ENCODE measurements around the gene SLC39A11. TPM values are rescaled to one million over a fixed set of nuclear protein-coding genes. Genes with fewer than 3 reads are reported as not detected.
A peak's percentile ranks its signal among the peaks of the same experiment; 100 is the strongest.

Gene SLC39A11
- total and polyA plus RNA-seq, 2 of the 13 experiments (the other 11 are each of a cell fraction or from before 2014, with no cell fraction given) = 17.2 to 31.5 TPM

GRCh38 chr17:73092523-73093135 is at the start of gene SLC39A11 (continued):
- TF ChIP-seq, protein P1, sequence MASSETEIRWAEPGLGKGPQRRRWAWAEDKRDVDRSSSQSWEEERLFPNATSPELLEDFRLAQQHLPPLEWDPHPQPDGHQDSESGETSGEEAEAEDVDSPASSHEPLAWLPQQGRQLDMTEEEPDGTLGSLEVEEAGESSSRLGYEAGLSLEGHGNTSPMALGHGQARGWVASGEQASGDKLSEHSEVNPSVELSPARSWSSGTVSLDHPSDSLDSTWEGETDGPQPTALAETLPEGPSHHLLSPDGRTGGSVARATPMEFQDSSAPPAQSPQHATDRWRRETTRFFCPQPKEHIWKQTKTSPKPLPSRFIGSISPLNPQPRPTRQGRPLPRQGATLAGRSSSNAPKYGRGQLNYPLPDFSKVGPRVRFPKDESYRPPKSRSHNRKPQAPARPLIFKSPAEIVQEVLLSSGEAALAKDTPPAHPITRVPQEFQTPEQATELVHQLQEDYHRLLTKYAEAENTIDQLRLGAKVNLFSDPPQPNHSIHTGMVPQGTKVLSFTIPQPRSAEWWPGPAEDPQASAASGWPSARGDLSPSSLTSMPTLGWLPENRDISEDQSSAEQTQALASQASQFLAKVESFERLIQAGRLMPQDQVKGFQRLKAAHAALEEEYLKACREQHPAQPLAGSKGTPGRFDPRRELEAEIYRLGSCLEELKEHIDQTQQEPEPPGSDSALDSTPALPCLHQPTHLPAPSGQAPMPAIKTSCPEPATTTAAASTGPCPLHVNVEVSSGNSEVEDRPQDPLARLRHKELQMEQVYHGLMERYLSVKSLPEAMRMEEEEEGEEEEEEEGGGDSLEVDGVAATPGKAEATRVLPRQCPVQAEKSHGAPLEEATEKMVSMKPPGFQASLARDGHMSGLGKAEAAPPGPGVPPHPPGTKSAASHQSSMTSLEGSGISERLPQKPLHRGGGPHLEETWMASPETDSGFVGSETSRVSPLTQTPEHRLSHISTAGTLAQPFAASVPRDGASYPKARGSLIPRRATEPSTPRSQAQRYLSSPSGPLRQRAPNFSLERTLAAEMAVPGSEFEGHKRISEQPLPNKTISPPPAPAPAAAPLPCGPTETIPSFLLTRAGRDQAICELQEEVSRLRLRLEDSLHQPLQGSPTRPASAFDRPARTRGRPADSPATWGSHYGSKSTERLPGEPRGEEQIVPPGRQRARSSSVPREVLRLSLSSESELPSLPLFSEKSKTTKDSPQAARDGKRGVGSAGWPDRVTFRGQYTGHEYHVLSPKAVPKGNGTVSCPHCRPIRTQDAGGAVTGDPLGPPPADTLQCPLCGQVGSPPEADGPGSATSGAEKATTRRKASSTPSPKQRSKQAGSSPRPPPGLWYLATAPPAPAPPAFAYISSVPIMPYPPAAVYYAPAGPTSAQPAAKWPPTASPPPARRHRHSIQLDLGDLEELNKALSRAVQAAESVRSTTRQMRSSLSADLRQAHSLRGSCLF (CRISPR knock-in tag; IDR thresholded peaks at IDR 0.05; ENCODE audit: borderline replicate concordance) = no peak
- TF ChIP-seq ZNF264 (CRISPR knock-in tag; IDR thresholded peaks at IDR 0.05) (no peak), KLF6 (CRISPR knock-in tag; IDR thresholded peaks at IDR 0.05) (no peak), PTBP1 (IDR thresholded peaks at IDR 0.05; ENCODE audit: low read depth, low read length, poor library complexity, severe bottlenecking) (no peak), CENPX (CRISPR knock-in tag; IDR thresholded peaks at IDR 0.05) (no peak), ZNF383 (CRISPR knock-in tag; IDR thresholded peaks at IDR 0.05; ENCODE audit: borderline replicate concordance) (no peak), CEBPB (IDR thresholded peaks at IDR 0.05; ENCODE audit: borderline replicate concordance, low read depth, low read length) (no peak), ZNF670 (CRISPR knock-in tag; IDR thresholded peaks at IDR 0.05; ENCODE audit: borderline replicate concordance) (no peak), NFYB (CRISPR knock-in tag; IDR thresholded peaks at IDR 0.05) (peak; percentile 22; the same call in 1 of the 2 replicates), NR3C1 (CRISPR knock-in tag; IDR thresholded peaks at IDR 0.05) (no peak), REPIN1 (CRISPR knock-in tag; IDR thresholded peaks at IDR 0.05; ENCODE audit: borderline replicate concordance, low read depth) (peak; percentile 97), PRDM4 (CRISPR knock-in tag; IDR thresholded peaks at IDR 0.05; ENCODE audit: borderline replicate concordance) (no peak; the same call in 1 of the 2 replicates), CC2D1A (CRISPR knock-in tag; IDR thresholded peaks at IDR 0.05) (no peak), MIER2 (CRISPR knock-in tag; IDR thresholded peaks at IDR 0.05) (peak; percentile 71; the same call in 1 of the 2 replicates), ZNF143 (CRISPR knock-in tag; IDR thresholded peaks at IDR 0.05) (0 out of 2 replicates have a peak, but pooled peaks have one; percentile 14), GTF2F1 (IDR thresholded peaks at IDR 0.05; ENCODE audit: low read length) (no peak)
- TF ChIP-seq, protein P2, sequence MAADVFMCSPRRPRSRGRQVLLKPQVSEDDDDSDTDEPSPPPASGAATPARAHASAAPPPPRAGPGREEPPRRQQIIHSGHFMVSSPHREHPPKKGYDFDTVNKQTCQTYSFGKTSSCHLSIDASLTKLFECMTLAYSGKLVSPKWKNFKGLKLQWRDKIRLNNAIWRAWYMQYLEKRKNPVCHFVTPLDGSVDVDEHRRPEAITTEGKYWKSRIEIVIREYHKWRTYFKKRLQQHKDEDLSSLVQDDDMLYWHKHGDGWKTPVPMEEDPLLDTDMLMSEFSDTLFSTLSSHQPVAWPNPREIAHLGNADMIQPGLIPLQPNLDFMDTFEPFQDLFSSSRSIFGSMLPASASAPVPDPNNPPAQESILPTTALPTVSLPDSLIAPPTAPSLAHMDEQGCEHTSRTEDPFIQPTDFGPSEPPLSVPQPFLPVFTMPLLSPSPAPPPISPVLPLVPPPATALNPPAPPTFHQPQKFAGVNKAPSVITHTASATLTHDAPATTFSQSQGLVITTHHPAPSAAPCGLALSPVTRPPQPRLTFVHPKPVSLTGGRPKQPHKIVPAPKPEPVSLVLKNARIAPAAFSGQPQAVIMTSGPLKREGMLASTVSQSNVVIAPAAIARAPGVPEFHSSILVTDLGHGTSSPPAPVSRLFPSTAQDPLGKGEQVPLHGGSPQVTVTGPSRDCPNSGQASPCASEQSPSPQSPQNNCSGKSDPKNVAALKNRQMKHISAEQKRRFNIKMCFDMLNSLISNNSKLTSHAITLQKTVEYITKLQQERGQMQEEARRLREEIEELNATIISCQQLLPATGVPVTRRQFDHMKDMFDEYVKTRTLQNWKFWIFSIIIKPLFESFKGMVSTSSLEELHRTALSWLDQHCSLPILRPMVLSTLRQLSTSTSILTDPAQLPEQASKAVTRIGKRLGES (CRISPR knock-in tag; IDR thresholded peaks at IDR 0.05; ENCODE audit: borderline replicate concordance) = no peak
- TF ChIP-seq, protein P3, sequence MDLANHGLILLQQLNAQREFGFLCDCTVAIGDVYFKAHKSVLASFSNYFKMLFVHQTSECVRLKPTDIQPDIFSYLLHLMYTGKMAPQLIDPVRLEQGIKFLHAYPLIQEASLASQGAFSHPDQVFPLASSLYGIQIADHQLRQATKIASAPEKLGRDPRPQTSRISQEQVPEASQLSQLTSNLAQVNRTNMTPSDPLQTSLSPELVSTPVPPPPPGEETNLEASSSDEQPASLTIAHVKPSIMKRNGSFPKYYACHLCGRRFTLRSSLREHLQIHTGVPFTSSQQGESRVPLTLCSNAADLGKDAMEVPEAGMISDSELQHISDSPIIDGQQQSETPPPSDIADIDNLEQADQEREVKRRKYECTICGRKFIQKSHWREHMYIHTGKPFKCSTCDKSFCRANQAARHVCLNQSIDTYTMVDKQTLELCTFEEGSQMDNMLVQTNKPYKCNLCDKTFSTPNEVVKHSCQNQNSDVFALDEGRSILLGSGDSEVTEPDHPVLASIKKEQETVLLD (CRISPR knock-in tag; IDR thresholded peaks at IDR 0.05; ENCODE audit: low read depth) = no peak

Data from HepG2 (cell line).